GM21737 (cell line): ENCODE measurements around the gene PTPN1.
"Not testable (repeated sequence)": the region's sequence is repeated elsewhere in the genome, so short reads cannot be mapped to it uniquely, and the experiment has no call there.

Source experiments
- ATAC-seq: cut with Tn5 transposase; IDR thresholded peaks from one replicate; pipeline ENCODE4 v1.9.1; 2021; ENCODE audit warnings: mild to moderate bottlenecking, moderate library complexity; ENCODE audit not compliant: unreplicated experiment

The PTPN1 gene

GRCh38 chr20:50552979-50553378, 42.8 kb downstream of the PTPN1 start:
- no peak for ATAC-seq

GRCh38 chr20:50554694-50555579, 44.8 kb downstream of the PTPN1 start:
- no peak for ATAC-seq

- ATAC-seq = no peak
Measured at GRCh38 chr20:50555662-50556061, 45.5 kb downstream of the PTPN1 start.

GRCh38 chr20:50557549-50558134, 47.5 kb downstream of the PTPN1 start:
- no peak for ATAC-seq

- ATAC-seq = no peak
Measured at GRCh38 chr20:50558483-50558925, 48.3 kb downstream of the PTPN1 start.

- ATAC-seq = no peak
Measured at GRCh38 chr20:50559149-50559548, 49.0 kb downstream of the PTPN1 start.

- no peak for ATAC-seq
Measured at GRCh38 chr20:50559856-50560638, 49.9 kb downstream of the PTPN1 start.

GRCh38 chr20:50560867-50561266, 50.7 kb downstream of the PTPN1 start:
- no peak for ATAC-seq

GRCh38 chr20:50561379-50562078, 51.3 kb downstream of the PTPN1 start:
- ATAC-seq = no peak

- ATAC-seq = no peak
Measured at GRCh38 chr20:50562262-50562701, 52.1 kb downstream of the PTPN1 start.

- ATAC-seq = no peak
Measured at GRCh38 chr20:50563133-50563944, 53.2 kb downstream of the PTPN1 start.

- no peak for ATAC-seq
Measured at GRCh38 chr20:50565383-50565782, 55.2 kb downstream of the PTPN1 start.

GRCh38 chr20:50565871-50566270, 55.7 kb downstream of the PTPN1 start:
- ATAC-seq = no peak

GRCh38 chr20:50567860-50568548, 57.8 kb downstream of the PTPN1 start:
- no peak for ATAC-seq

- ATAC-seq = no peak
Measured at GRCh38 chr20:50568549-50568942, 58.4 kb downstream of the PTPN1 start.

GRCh38 chr20:50569487-50569863, 59.3 kb downstream of the PTPN1 start:
- not testable (repeated sequence) for ATAC-seq

GRCh38 chr20:50569864-50570836, 60.0 kb downstream of the PTPN1 start:
- ATAC-seq = peak; percentile 50

- no peak for ATAC-seq
Measured at GRCh38 chr20:50571466-50571865, 61.3 kb downstream of the PTPN1 start.
